A204.1 (cell line): ENCODE data around the gene MOK.

Experiments
- FAIRE-seq: peaks from 2 replicates; lab custom pipeline; 2012; peaks lifted over from hg19 to GRCh38; lab: Jason Lieb, UNC

MOK gene

GRCh38 chr14:102203382-102203781, 101.6 kb downstream of the MOK start:
- FAIRE-seq = no peak

DNA sequence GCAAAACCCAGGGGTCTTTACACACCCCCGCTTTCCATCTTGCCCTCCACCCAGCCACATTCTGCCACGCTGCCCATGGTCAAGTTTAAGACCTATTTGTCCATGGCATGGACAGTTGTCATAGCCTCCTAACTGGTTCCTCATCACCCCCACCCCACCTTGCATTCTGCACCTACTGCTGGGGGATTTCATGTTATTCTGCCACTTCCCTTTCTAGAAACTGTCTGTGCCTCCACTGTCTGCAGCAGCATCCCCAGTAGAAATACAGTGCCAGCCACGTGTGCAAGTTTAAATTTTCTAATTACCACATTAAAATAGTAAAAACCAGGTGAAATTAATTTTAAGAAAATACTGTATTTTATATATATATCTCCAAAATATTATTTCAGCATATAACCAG, 102.0 kb downstream of the MOK start:
- FAIRE-seq = no peak

GRCh38 chr14:102201776-102202175, 103.2 kb downstream of the MOK start:
- FAIRE-seq = no peak

DNA sequence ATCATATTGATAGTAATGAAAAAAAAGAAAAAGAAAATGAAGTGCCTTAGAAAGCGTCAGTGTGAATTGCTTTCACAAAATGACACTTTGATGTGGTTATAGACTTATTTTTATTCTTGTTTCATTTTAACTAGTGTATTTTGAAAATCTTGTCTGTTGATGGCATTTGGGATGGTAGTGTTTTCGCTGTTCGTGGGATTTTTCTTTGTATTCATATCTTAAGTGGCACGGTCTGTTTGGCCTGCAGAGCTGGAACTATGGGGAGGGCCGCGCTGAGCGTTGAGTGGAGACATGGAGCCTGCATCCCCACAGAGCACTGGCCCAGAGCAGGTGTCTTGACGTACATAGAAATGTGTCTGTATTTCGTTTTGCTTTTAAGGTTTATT, 103.6 kb downstream of the MOK start:
- no peak for FAIRE-seq

DNA sequence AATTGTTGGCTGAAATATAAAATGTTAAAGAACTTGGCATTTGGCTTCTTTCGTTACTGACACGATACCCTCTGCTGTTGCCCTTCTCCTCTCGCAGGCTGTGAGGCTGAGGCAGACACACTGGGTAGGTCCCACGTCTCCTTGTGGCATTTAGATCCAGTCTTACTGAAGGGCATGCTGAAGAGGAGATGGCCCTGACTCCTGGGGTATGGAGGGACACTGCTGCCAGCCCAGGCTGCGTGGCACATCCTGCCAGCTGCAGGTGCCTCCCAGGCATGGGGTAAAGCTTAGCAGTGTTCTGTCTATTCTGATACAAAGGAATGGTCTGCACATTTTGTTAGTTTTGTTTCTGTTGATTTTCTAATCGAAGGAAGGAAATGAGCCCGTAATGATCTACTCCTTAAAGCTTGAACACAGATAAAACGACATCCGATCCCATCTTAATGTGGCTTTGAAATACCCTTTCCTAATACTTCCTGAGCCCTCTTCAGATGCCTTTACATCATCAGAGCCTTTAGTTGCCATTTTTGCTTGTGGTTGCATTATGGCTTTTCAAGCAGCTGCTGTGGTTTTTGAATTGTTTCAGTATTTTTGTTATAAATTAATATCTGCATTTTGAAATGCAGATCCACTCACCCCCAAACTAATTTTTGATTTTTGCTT, 104.1 kb downstream of the MOK start:
- FAIRE-seq = no peak

DNA sequence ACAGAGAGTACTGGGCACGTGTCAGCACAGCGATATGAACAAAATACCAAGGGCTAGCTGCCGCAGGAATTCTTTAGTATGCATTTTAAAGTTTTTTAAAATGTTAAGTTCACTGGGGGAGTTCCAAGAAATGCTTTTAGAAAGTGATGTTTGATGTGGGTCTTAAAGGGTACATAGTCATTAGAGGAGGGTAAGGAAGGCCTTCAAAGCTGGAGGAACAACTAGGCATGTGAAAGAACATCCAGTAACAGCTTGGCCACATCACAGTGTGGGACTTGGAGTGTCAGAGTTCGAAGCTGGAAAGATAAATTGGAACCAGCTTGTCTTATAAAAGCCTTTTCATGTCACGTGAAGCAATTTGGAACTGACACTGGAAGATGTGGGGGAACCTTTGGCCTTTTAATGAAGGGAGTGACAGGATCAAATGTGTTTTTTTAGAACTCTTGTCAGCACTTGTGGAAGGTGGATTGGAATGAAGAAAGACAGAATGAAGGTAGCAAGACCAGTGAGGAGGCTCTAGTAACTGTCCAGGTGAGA, 107.6 kb downstream of the MOK start:
- FAIRE-seq = no peak

DNA sequence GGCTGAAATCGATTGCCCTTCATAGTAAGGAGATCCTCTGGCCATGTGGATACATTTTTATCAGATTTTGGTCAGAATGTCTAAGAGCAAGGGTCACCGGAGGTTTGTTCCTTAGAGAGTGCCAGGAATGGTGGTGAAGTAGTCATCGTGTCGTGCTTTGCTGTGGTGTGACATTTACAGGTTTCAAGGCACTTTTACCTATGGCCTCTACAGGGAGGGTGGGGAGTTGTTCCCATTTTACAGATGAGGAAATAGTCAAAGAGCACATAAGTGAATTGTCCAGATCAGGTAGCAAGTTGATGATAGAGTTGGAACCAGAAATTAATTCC, 108.1 kb downstream of the MOK start:
- no peak for FAIRE-seq

DNA sequence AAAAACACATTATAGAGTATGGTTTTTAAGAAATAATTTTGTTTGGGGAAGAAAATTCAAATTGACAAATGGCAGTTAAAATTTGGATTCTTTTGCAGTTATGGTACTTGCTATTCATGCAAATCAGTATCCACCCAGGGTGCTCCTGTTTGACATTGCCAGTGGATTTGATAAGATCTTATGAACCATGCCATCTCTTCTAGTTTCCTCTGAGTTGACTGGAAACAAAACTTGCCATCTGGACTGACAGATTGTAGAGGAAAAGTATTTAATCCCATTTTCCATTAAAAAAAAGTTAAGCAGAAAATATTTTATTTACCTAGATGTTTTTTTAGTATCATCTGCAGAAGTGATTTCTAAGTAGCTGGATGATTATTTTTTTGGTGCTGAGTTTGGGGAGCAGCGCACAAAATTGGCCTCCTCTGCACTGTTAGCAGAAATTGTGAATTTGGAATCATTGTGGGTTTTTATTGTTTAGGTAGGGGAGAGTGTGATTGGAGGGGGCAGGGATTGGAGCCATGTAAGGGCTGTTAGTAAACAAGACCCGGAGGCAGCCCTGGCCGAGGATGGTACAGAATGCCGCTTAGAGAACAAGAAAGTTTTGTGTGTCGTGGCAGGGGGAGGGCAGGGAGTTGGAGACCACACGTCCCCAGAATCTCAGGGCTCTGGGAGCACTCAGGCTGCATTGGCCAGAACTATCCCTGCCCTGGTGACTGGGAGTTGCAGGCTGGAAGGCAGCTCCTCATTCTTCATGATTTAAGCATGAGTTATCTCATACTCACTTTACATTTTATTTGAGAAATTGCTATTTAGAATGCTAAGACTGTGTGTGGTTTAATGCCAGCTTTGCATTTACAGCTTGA, 108.7 kb downstream of the MOK start:
- FAIRE-seq = no peak

DNA sequence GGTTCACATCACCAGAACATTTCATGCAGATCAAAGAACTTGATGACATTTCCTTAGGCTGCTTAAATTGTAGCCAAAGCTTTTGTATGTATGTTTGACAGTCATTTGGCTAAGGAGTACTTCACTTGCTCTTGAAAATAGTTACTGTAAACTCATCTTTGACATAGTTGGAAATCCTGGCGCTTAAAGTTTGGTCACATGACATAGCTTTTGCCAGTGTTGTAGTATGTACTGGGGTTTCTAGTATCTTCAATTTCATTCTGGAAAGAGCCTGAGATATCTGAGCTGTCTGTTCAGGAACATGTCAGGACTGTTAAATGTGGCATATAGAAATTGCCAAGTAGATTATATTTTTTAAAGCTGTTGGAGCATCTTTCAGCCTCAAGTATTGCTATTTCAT, 109.5 kb downstream of the MOK start:
- FAIRE-seq = no peak

- FAIRE-seq = no peak
Measured at GRCh38 chr14:102194856-102195255, 110.1 kb downstream of the MOK start.

DNA sequence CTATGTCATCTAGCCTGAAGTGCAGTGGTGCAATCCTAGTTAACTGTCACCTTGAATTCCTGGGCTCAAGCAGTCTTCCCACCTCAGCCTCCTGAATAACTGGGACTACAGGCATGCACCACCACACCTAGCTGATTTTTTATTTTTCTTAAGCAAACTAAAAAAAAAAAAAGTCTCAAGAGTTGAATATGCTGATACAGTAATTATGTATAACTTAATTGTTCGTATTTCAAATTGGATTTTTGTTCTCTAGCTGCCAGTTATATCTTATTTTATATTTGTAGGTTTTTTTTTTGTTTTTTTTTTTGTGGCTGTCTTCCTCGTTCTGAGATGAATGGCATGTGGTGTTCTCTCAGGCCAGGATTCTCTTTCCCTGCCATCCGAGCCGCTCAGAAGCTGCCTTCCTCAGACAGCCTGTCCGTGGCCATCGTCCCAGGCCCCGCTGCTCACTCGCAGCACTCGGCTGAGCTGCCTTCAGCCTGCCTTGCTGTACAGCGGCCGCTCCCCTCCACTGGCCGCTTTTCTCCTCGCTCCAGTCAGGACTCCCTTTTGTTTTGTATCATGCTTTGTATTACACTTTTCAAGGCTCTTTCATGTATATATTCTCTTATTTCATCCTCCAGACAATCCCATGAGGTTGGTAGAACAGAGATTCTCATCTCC, 112.0 kb downstream of the MOK start:
- FAIRE-seq = no peak

GRCh38 chr14:102189874-102190273, 115.1 kb downstream of the MOK start:
- no peak for FAIRE-seq

- no peak for FAIRE-seq
Measured at GRCh38 chr14:102188187-102188586, 116.8 kb downstream of the MOK start.

- no peak for FAIRE-seq
Measured at GRCh38 chr14:102187568-102188001, 117.4 kb downstream of the MOK start.

- FAIRE-seq = no peak
Measured at GRCh38 chr14:102187044-102187443, 117.9 kb downstream of the MOK start.

- no peak for FAIRE-seq
Measured at GRCh38 chr14:102185360-102185759, 119.6 kb downstream of the MOK start.

DNA sequence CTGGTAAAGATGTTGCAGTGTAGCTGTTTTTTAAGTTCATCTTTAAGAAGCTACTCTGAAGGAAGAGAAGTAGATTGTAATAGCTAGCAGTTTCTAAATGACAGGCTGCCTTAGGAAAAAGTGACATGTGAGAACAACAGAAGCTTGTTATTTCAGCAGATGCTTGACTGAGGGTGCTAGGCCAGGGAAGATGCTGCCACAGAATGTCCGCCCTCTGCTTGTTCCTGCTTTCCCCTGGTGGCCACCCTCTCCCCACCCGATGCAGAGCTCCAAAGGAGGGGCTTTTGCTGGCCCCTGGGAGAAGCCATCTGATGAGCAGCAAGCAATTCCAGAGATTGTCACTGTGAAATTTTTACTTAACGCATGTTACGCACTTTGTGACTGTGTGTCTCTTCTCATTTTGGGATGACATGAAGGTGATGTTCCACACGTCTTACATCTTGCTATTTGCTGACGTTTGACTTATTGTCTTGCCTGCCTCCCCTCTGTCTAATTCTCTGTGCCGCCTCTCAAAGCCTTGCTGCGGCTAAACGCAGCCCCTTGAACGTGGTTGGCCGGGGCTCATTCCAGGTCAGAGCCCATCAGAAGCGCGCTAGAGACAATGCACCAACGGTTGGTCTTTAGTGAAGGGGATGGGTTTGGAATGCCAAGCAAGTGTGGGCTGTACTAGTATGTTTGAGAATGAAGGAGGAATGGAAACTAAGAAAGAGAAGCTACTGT, 120.5 kb downstream of the MOK start:
- FAIRE-seq = no peak

GRCh38 chr14:102183886-102184285, 121.1 kb downstream of the MOK start:
- FAIRE-seq = no peak

GRCh38 chr14:102182936-102183619, 121.9 kb downstream of the MOK start:
- no peak for FAIRE-seq

- no peak for FAIRE-seq
Measured at GRCh38 chr14:102182190-102182589, 122.8 kb downstream of the MOK start.

- no peak for FAIRE-seq
Measured at GRCh38 chr14:102181187-102181586, 123.8 kb downstream of the MOK start.
